GM06990 (cell line): ENCODE data around the gene SLC30A2.

Experiments
- DNase-seq: peaks from one replicate; pipeline ENCODE4 v3.0.0-alpha.2; 2011; ENCODE audit not compliant: insufficient read length; ENCODE audit errors: extremely low read depth
- H3K27me3 ChIP-seq: replicated peaks from 2 replicates; pipeline ENCODE4 v1.6.0; 2011; ENCODE audit warnings: low read length; ENCODE audit not compliant: control insufficient read depth, insufficient read depth
- H3K36me3 ChIP-seq: 2 replicates; pipeline ENCODE4 v1.5.1; 2011; ENCODE audit warnings: low read length; ENCODE audit not compliant: control insufficient read depth, insufficient read depth
- H3K4me3 ChIP-seq: replicated peaks from 2 replicates; pipeline ENCODE4 v1.5.1; 2011; ENCODE audit warnings: low read depth, mild to moderate bottlenecking, control low read depth, low read length
- CTCF ChIP-seq: IDR thresholded peaks from 2 replicates; pipeline ENCODE4 v1.5.1; 2011; ENCODE audit warnings: low read length, control low read depth, mild to moderate bottlenecking, inconsistent platforms; ENCODE audit not compliant: insufficient read depth, poor library complexity, severe bottlenecking

Gene SLC30A2

DNA sequence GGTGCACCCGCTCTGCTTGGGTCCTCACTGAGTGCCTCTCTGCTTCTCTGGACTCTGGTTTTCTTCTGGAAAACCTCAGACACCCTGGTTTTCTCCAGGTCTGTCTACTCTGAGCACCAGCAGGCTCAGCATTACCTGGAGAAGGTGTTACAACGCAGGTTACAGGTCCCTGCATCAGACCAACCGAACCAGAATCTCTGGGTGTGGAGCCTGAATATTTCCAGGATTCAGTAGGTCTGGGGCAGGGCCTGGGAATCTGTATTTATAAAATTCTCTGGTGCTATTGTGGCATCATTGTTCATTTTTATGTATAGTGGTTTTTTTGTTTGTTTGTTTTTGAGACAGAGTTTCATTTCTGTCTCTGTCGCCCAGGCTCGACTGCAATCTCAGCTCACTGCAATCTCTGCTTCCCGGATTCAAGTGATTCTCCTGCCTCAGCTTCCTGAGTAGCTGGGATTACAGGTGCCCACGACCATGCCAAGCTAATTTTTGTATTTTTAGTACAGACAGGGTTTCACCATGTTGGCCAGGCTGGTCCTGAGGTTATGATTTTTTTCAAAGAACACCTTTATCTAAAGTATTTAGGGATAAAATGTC is 1.5 kb upstream of the SLC30A2 start:
- Histone ChIP-seq H3K27me3 (peaks cover 1% of the 10 kb centered on the region; the same call in 1 of the 2 replicates), H3K4me3 (no peak overlapping the region), H3K36me3 (no peaks in the 10 kb centered on the region)
- DNase-seq = no peak
- TF ChIP-seq CTCF = no peak

DNA sequence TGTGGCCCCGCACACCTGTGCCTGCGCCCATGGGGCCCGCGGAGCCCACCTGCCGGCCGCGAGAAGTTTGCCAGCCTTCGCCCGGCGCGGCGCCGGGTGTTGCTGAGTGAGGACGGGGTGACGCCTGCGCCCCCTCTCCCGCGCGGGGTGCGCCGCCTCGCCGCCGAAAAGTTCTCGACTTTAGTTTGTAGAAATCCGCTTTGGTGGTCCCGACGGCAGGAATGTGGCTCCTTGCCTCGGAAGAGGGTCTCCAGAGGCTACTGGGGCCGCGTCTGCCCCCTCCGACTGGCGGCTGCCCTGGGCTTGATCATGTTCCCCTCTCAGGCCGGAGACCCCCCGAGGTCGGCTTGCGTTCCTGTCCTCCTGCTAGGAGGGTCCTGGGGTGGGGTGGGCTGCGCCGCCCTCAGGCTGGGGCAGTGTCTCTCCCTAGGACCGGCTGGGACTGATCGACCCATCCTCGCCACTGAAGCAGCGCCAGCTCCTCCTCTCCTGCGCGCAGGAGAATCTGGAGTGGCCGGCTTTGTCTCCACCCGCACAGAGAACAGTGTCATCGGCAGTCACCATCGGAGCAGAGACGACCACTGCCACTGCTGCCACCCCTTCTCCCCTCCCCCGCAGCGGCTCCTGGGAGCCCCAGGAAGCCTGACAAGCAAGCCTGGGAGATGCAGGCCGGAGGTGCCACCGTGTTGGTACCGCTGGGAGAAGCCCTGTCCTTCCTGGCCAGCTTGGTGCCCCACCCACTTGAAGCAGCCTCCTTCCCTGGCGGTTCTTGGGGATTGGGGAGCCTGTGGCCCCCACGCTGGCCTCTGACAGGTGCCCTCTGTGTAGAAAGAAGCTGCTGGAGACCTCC is 553 bp upstream of the SLC30A2 start:
- no peak overlapping the region for H3K4me3 ChIP-seq
- H3K27me3 ChIP-seq = peaks cover 1% of the 10 kb centered on the region; the same call in 1 of the 2 replicates
- TF ChIP-seq CTCF = no peak
- H3K36me3 ChIP-seq = no peaks in the 10 kb centered on the region
- DNase-seq = no peak

- no peaks in the 10 kb centered on the region for H3K36me3 ChIP-seq
- no peak for TF ChIP-seq CTCF
- no peak overlapping the region for H3K4me3 ChIP-seq
- peaks cover 1% of the 10 kb centered on the region for H3K27me3 ChIP-seq
- DNase-seq = no peak
Measured at GRCh38 chr1:26044971-26045721, 772 bp downstream of the SLC30A2 start.

DNA sequence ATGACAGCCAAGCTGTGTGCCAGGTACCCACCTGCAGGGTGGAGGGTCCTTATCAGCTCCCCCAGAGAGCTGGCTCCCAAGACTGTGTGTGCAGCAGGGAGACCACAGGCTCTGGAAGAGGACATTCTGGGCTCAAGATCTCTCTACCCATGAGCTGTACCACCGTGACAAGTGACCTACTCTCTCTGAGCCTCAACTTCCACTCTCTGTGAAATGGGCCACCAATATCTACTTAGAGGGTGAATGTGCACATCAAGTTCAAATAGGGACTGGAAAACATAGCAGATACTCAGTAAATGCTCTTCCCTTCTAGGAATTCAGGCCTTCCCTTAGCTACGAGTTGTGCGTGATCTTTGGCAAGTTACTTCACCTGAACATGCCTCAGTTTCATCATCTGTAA is 1.5 kb downstream of the SLC30A2 start:
- Histone ChIP-seq H3K36me3 (no peaks in the 10 kb centered on the region), H3K4me3 (no peak overlapping the region), H3K27me3 (peaks cover 1% of the 10 kb centered on the region)
- DNase-seq = no peak
- TF ChIP-seq CTCF = no peak

- Histone ChIP-seq H3K36me3 (no peaks in the 10 kb centered on the region), H3K27me3 (peaks cover 1% of the 10 kb centered on the region), H3K4me3 (no peak overlapping the region)
- no peak for DNase-seq
- TF ChIP-seq CTCF = no peak
Measured at GRCh38 chr1:26043765-26044164, 2.2 kb downstream of the SLC30A2 start.
